Vagina (tissue), 2 donors: ENCODE results near the gene SLC24A3. TPM values are rescaled to one million over a fixed set of nuclear protein-coding genes. Genes with fewer than 3 reads are reported as not detected.

Experiments used
- DNase-seq, 2 donors: peaks; one replicate each; pipeline ENCODE4 v3.0.0-alpha.2; 2017; ENCODE audit errors: extremely low spot score in 2 of 2
- H3K27ac ChIP-seq: fragments of 200-600 bp; sonication (generic); one replicate; pipeline ENCODE4 v1.5.1; 2019
- H3K27me3 ChIP-seq: fragments of 200-600 bp; sonication (generic); one replicate; pipeline ENCODE4 v1.5.1; 2019
- H3K36me3 ChIP-seq, 2 donors: fragments of 200-600 bp; sonication (generic); one replicate each; pipeline ENCODE4 v1.5.1; 2017 to 2019
- H3K4me1 ChIP-seq: fragments of 200-600 bp; sonication (generic); one replicate; pipeline ENCODE4 v1.5.1; 2019
- H3K4me3 ChIP-seq, 2 donors: fragments of 200-600 bp; sonication (generic); 1 replicate in 1 of 2; 2 replicates in 1 of 2; pipeline ENCODE4 v1.5.1; 2016 to 2019
- H3K9me3 ChIP-seq: fragments of 200-600 bp; sonication (generic); one replicate; pipeline ENCODE4 v1.5.1; 2019
- POLR2A ChIP-seq, 2 donors: fragments of 450-650 bp; IDR thresholded peaks; one replicate each; pipeline ENCODE4 v1.6.1; 2017; ENCODE audit warnings: antibody characterized with exemption in 2 of 2, mild to moderate bottlenecking in 2 of 2, moderate library complexity in 2 of 2
- POLR2AphosphoS5 ChIP-seq, 2 donors: sonication (generic); formaldehyde crosslinking; IDR thresholded peaks; one replicate each; pipeline ENCODE4 v1.9.0; 2017; ENCODE audit warnings: antibody characterized with exemption in 2 of 2, mild to moderate bottlenecking in 2 of 2, low read depth in 1 of 2; ENCODE audit not compliant: insufficient read depth in 1 of 2
- intact Hi-C: fragments of 100-400 bp; cut with DNase I; formaldehyde crosslinking; loops from one replicate; pipeline ENCODE4 v1.15.1; 2023
- total RNA-seq: library from RNA; depleted of rRNA; stranded (reverse); fragments of >200 nt; gene quantifications from one replicate; pipeline ENCODE4 v1.2.3, GENCODE V29; 2016
- TF ChIP-seq, protein P1 (sequence below), 3 experiments: fragments of 450-650 bp in 2 of 3; fragments of 200-600 bp in 1 of 3; sonication (generic) in 1 of 3; IDR thresholded peaks; one replicate each; pipeline ENCODE4 v1.5.1; 2017 to 2019; ENCODE audit warnings: antibody characterized with exemption in 3 of 3, mild to moderate bottlenecking in 2 of 3, moderate library complexity in 2 of 3

SLC24A3 gene
- total RNA-seq, 1 donor from 2014 or later, result 12.3 TPM

DNA sequence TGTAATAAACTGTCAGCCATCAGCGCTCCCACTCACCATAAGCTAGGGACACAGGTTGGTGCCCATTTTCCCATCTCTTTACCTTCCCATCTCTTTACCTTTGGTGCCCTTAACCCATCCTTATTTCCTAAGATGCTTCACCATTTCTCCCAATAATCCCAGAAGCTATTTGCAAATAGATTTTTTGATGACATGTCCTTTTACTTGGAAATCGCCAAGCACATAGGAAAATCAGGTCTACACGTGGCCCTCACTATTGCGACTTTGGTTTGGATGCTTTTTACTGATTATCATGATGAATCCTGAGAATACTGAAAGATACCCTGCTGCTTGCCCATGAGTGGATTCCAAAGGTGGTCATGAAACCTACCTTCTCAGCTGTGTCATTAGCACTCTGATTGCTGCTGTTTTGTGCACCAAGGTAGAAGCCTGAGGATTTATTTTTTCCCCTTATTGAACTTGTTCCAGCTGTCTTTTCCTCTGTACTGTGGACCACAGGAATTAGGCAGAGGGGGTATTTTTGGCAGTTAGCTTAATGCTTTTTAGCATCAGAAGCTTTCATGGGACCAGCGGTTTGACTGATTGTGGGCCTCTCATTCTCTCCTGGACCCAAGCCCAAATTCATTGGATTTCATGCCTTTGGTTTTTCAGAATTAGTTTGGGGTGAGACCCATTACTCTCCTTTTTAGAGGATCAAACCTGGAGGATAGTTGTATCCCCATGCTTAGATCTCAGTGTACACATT, 316.0 kb downstream of the SLC24A3 start:
- Histone ChIP-seq H3K4me3 (no peak overlapping the region), H3K4me1 (no peaks in the 10 kb centered on the region), H3K36me3 (no peaks in the 10 kb centered on the region), H3K27me3 (no peaks in the 10 kb centered on the region), H3K27ac (no peak overlapping the region), H3K9me3 (no peaks in the 10 kb centered on the region)
- TF ChIP-seq, protein P1, sequence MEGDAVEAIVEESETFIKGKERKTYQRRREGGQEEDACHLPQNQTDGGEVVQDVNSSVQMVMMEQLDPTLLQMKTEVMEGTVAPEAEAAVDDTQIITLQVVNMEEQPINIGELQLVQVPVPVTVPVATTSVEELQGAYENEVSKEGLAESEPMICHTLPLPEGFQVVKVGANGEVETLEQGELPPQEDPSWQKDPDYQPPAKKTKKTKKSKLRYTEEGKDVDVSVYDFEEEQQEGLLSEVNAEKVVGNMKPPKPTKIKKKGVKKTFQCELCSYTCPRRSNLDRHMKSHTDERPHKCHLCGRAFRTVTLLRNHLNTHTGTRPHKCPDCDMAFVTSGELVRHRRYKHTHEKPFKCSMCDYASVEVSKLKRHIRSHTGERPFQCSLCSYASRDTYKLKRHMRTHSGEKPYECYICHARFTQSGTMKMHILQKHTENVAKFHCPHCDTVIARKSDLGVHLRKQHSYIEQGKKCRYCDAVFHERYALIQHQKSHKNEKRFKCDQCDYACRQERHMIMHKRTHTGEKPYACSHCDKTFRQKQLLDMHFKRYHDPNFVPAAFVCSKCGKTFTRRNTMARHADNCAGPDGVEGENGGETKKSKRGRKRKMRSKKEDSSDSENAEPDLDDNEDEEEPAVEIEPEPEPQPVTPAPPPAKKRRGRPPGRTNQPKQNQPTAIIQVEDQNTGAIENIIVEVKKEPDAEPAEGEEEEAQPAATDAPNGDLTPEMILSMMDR (IDR thresholded peaks at IDR 0.05), result no peak
- TF ChIP-seq POLR2A (IDR thresholded peaks at IDR 0.05) (no peak), POLR2AphosphoS5 (IDR thresholded peaks at IDR 0.05; ENCODE audit: insufficient read depth in 1 of 2, low read depth in 1 of 2) (no peak)
- DNase-seq, result no peak
- intact Hi-C loops, result no loop called here

DNA sequence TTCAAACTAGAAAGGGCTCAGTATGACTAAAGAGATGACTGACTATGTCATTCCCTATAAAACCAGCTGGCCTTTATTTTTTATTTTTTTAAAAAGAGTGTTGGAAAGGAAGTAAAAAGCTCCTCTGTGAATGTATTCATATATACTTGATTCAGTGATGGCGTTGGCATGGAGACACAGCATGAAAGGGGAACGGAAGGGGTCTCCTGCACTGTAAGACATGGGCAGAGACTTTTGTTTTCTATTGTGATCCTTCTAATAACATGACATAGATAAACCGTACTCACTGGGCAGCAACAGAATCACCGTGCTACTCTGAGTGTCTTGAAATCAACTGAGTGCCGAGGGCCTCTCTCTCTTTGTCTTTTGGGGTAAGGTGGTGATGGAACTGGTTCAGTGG, 317.6 kb downstream of the SLC24A3 start:
- intact Hi-C loops, result no loop called here
- no peaks in the 10 kb centered on the region for H3K27me3 ChIP-seq
- no peak overlapping the region for H3K27ac ChIP-seq
- H3K36me3 ChIP-seq, result no peaks in the 10 kb centered on the region
- TF ChIP-seq POLR2A (IDR thresholded peaks at IDR 0.05) (no peak), POLR2AphosphoS5 (IDR thresholded peaks at IDR 0.05; ENCODE audit: insufficient read depth in 1 of 2, low read depth in 1 of 2) (no peak)
- TF ChIP-seq, protein P1 (IDR thresholded peaks at IDR 0.05), result no peak
- H3K4me1 ChIP-seq, result no peaks in the 10 kb centered on the region
- DNase-seq, result no peak
- no peak overlapping the region for H3K4me3 ChIP-seq
- no peaks in the 10 kb centered on the region for H3K9me3 ChIP-seq

- Histone ChIP-seq H3K36me3 (no peaks in the 10 kb centered on the region), H3K9me3 (no peaks in the 10 kb centered on the region), H3K4me3 (no peak overlapping the region), H3K27ac (no peak overlapping the region), H3K27me3 (no peaks in the 10 kb centered on the region), H3K4me1 (no peaks in the 10 kb centered on the region)
- DNase-seq, result no peak
- intact Hi-C loops, result no loop called here
- TF ChIP-seq POLR2A (IDR thresholded peaks at IDR 0.05) (no peak), POLR2AphosphoS5 (IDR thresholded peaks at IDR 0.05; ENCODE audit: insufficient read depth in 1 of 2, low read depth in 1 of 2) (no peak)
- TF ChIP-seq, protein P1 (IDR thresholded peaks at IDR 0.05), result no peak
Observed at GRCh38 chr20:19531446-19531845, 319.0 kb downstream of the SLC24A3 start.

DNA sequence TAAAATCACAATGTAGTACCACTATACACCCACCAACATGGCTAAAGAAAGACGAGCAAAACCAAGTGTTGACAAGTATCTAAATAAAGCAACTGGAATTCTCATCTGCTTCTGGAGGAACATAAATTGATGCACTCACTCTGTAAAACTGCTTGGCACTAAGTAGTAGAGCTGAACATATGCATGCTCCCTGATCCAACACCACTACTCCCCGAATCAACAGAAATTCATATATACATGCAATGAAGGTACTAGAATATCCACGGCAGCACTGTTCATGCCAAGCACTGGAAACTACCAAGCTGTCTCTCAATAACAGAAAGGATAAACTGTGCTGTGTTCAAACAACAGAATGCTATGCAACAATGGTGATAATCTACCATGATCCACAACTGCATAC, 326.1 kb downstream of the SLC24A3 start:
- Histone ChIP-seq H3K27me3 (no peaks in the 10 kb centered on the region), H3K4me3 (no peak overlapping the region), H3K27ac (no peak overlapping the region), H3K4me1 (no peaks in the 10 kb centered on the region), H3K36me3 (no peaks in the 10 kb centered on the region), H3K9me3 (no peaks in the 10 kb centered on the region)
- no peak for TF ChIP-seq POLR2A (IDR thresholded peaks at IDR 0.05)
- TF ChIP-seq, protein P1 (IDR thresholded peaks at IDR 0.05), result no peak
- TF ChIP-seq POLR2AphosphoS5 (IDR thresholded peaks at IDR 0.05; ENCODE audit: insufficient read depth in 1 of 2, low read depth in 1 of 2), result no peak
- intact Hi-C loops, result no loop called here
- DNase-seq, result no peak

DNA sequence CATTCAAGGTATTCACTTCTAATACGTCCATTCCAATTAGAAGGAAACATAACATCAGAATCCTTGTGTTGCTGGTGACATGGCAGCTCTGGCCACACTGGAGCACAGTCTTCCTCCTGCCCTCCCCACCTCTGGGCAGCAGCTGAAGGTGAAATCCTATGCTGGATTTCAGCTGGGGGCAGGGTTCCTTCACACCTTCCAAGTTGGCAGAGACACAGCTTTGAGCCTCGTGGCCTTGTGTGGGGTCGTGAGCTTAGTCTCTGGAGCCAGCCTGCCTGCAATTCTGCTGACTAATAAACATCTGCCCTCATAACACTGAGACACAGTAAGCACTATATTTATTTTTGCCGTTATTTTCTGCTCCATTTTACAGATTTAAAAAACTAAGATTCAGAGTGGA, 326.7 kb downstream of the SLC24A3 start:
- H3K27ac ChIP-seq, result no peak overlapping the region
- no peak for TF ChIP-seq POLR2AphosphoS5 (IDR thresholded peaks at IDR 0.05; ENCODE audit: insufficient read depth in 1 of 2, low read depth in 1 of 2)
- TF ChIP-seq POLR2A (IDR thresholded peaks at IDR 0.05), result no peak
- TF ChIP-seq, protein P1 (IDR thresholded peaks at IDR 0.05), result no peak
- H3K4me3 ChIP-seq, result no peak overlapping the region
- H3K4me1 ChIP-seq, result no peaks in the 10 kb centered on the region
- intact Hi-C loops, result no loop called here
- H3K27me3 ChIP-seq, result no peaks in the 10 kb centered on the region
- H3K9me3 ChIP-seq, result no peaks in the 10 kb centered on the region
- no peak for DNase-seq
- no peaks in the 10 kb centered on the region for H3K36me3 ChIP-seq
